GM18868 (cell line): ENCODE measurements around the gene CFAP90.

Source experiments
- ATAC-seq: cut with Tn5 transposase; IDR thresholded peaks from one replicate; pipeline ENCODE4 v1.9.1; 2021; ENCODE audit warnings: mild to moderate bottlenecking, moderate library complexity; ENCODE audit not compliant: unreplicated experiment

The CFAP90 gene

DNA sequence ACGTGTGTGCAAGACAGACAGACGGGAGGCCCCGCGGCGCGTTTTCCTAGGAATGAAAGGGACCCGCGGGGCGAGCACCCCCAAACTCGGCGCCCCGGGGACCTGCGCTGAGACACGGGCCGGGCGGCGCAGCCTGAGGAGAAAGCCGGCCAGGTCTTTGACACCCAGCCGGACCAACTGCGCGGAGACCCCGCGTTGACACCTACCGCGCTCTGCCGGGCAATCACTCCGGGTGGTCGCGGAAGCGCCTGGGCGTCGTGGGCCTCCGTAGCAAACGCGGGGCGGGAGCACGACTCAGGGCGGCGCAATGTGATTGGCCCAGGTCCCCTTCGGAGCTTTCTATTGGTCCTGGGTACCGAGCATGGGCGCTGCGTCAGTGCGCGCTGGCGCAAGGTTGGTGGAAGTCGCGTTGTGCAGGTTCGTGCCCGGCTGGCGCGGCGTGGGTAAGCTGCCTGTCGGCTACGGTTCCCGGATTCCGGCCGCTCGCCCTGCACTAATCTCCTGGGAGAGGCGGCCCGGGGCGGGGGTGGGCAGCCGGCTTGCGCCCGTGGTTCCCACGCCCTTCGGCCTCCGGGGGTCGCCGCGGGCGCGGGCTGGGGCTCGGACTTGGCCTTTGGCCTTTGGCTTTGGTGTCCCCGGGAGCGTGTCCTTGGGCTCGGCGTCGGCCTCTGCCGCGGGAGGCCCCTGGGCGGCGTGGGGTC, 18.0 kb upstream of the CFAP90 start, which contains the start of the genes FASTKD3 and MTRR:
Gene FASTKD3 (minus strand): TSS at position 259 of the 701 bp plus-strand sequence. CDS start 948 bp downstream, outside the sequence.
Gene MTRR (plus strand): TSS at position 376 of the 701 bp plus-strand sequence. CDS start 1,647 bp downstream, outside the sequence.
- ATAC-seq: peak; percentile 99

DNA sequence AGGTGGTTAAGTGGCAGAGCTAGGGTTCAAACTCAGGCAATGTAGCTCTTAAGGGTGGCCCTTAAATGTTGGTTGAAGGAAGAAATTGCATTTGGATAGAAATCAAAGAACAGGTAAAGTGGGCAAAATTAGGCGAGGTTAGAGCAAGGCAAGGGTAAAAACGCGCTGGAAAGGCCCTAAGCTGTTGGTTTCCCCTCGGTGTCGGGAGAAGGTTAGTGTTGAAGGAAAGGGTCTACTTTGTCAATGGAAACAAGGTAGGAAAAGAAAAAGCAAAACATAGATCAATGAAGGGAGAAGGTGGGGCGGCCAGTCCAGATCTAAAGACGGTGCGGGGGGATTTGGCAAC, 17.5 kb upstream of the CFAP90 start:
- ATAC-seq: no peak

DNA sequence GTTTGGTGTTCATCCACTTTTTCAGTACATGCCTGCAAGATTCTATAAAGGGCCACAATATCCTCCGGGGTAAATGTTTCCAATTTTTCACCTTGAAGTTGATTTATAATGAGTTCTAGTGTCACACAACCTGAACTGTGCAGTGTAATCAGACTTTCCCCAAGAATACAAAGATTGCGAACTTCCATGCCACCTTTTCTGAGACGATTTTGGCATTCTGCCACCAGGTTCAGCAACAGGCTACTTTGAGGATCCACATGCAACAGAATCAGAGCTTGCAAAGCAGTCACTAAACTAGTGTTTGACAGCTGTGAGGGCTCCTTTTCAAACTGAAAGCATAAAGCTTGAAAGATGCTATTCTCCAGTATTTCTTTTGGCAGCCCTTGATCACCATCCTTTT, 16.3 kb upstream of the CFAP90 start:
- ATAC-seq: no peak

DNA sequence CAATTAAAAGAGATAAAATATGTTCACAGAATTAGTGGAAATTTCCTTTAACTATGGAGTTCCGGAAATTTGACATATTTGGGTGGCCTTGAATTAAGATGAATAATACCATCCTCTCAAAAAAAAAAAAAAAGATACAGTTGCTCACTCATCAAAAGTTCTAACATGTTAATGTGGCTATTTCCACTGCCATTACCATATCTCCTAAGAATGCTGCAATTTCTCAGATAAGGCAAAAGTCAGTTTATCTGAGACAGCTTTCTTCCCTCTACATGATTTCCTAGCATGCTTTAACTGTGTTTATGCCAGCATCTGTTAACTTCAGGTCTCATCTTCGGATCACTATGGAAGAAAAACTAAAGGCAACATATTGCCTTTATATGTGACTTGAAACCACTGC, 15.3 kb upstream of the CFAP90 start:
- no peak for ATAC-seq

DNA sequence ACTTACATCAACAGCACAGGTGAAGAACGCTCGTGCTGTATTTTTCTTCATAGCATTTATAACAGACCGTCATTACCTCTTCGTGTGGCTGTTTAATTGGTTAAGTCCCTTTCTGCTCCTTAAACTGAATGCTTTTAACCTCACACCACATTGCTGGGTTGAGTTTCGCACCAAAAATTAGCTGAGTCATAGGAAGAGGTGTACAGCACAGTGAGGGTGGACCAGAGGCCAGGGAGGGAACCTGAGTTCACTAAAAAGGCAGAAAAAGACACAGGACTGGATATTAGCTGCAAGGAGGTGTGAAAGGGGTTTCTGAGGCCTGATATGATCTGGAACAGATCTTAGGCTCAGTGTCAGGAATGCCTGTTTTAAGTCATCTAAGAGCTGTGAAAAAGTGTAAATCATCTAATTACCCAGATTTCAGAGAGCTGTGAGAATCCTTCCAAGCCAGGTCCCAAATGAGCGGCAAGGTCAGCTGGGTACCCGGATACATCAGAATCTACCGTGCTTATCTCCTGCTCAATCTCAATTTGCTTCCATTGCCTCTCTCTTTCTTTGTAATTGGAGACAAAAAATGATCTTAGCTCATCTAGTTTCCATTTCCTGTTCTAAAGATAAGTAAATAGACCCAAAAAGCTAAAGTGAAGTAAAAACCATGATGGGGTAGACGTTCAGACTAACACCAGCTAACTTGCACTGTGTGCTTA, 7.1 kb upstream of the CFAP90 start:
- ATAC-seq: peak; percentile 57

DNA sequence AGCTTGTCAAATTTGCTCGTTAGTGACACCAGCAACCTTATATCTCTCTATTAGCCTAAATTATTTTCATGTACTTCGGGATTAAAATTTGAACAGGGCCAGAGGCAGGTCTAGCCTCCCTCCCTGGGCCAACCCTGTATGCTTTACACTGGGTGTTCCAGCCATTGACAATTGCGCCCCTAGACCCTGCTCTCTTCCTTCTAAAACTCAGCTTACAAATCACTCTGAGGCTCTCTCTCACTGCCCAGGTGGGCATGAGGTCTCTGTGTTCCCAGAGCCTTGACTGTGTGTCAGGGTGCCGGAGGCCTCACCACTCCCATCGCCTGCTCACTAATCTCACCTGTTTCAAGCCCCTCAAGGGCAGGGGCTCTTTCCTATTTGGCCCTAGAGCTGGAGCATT, 6.4 kb upstream of the CFAP90 start:
- ATAC-seq: no peak

DNA sequence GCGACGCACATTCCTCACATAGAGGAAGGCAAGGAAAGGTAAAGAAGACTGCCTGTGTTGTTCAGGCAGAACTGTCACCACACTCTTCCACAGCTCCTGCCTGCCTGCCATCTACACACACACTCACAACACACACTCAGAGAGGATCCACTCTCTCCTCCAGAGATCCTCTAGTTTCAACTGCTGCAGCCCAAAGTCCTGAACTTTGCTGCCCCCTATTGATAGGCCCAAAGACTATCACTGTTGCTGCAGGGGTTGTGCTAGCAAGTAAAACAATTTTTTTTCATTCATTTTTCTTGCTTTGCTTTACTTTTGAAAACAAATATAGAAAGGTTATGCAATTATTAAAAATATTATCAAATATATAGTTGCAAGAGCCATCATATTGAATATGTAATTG, 5.9 kb upstream of the CFAP90 start:
- peak; percentile 38 for ATAC-seq

DNA sequence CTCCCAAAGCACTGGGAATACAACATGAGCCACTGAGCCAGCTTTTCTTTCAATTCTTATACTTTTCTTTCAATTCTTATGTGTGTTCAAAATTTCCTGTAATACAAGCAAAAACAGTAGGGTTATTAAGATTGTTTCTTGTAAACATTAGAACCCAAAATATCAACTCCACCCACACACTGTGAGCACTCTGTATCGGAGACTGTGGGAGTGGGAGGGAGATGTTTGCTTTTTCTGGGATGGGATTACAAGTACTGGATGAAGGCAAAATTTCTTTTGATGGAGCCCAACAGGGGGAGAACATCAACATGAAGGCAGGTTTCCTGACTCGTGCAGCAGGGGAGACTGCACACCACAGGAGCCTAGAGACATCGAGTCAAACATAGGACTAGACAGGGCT, 4.7 kb upstream of the CFAP90 start:
- ATAC-seq: no peak

DNA sequence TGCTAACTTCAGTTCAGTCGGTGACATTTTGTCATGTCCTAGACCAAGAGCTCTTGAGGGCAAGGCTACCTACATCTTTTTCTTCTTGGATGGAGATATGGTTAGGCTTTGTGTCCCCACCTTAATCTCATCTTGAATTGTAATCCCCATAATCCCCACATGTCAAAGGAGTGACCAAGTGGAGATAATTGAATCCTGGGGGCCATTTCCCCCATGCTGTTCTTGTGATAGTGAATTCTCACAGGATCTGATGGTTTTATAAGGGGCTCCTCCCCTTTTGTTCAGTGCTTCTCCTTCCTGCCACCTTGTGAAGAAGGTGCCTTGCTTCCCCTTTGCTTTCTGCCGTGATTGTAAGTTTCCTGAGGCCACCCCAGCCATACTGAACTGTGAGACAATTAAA, 2.1 kb upstream of the CFAP90 start:
- no peak for ATAC-seq

DNA sequence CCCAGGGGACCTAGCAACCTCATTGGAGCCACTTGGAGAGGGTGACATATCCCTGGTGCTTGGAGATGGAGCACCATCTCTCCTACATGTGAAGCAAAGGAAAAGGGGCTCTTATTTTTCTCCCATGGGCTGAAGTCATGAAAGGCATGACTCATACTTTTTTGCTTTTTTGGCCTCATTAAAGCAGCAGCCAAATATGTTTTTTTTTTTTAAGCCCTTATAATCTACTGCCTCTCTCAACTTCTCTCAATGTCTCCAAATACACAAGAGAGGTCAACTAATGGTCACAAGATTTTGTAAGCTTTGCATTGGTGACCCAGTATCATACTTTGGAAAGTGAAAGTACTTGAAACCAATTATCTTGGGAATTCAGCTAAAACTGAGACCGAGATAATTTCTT, 1.6 kb upstream of the CFAP90 start:
- ATAC-seq: peak; percentile 52

DNA sequence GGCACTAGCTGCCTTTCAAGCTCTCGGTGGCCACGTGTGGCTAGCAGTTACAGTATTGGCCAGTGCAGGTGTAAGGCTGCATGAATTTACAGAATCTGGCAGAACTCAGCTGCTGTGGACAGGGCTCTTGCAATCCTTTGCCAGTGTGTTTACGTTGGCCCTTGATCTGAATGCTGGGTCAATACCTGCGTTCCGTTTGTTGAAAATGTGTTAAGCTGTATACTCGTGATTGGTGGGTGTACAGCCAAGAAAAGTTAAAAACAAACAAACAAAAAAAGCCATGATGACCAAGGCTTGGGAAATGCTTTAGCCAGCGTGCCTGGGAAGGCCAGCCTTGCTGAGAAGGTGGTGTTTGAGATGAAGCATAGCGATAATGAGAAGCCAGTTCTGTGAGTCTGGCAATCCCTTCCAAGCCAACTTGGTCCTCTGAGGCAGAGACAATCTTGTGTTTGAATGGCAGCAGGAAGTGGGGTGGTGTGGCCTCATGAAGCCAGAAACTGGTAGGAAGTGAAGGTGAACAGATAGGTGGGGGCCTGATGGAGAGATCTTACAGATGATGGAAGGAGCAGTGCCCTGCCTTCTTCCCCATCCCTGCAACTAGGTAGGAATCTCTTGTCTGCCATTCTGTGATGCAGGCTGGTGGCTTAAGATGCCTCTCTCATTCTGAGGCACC, 820 bp upstream of the CFAP90 start:
- no peak for ATAC-seq

DNA sequence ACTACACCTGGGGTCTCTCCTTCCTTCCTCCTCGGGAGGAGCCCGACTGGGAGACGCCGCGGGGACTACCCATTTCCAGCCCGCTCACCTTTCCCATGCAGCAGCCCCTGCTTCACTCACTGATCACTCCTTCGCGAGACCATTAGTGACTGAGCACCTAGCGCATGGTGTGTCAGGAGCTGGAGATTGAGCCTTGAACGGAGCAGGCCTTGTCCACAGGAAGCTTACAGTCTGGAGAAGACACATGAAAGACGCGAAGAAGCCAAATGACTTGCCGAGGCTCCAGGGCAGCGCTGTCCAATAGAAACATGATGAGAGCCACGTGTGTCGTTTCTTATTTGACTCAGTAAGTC, 283 bp upstream of the CFAP90 start:
- ATAC-seq: no peak

DNA sequence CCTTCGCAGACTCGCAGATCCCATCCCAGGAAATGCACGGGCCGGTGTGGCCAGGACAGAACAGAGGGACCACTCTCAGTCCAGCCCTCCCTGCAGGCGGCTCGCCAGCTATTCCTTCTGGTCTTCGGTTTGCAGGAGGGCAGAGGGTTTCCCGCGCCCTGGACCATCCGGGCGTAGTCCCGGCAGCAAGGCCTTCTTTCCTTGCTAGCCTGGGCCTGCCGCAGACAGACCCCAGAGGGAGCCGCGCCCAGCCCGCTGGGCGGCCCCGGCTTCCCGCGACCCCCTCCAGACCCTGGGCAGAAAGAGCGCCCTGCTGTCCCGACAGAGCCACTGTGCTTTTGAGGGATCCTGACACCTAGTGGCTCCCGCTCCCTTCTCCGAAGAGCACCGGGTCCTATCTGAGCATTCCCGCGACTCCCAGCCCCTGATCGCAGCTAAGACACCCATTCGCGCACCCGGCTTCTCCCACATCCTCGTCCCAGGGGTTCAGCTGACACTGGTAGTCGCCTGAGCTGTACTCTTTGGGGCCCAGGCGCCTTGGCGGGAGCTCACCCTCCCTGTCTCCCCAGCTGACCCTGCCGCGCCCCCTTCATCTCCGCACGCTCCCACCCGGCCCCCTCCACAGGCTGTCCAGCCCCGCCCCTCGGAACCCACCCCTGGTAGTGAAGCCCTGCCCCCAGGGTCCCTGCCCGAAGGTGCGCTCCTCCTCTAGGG, 1.1 kb downstream of the CFAP90 start:
- ATAC-seq: no peak

DNA sequence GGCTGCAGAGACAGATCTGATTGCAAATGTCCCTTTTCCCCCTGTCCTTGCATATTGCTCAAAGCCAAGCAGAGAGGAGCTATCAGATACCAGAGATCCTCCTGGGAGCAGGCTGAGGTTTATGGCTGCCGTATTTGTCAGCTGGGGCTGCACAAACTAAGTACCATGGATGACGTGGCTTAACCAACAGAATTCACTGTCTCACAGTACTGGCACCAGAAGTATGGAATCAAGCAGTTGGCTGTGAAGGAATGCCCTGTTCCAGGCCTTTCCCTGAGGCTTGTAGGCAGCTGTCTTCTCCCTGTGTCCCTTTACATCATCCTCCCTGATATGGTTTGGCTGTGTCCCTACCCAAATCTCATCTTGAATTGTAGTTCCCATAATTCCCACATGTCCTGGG, 2.6 kb downstream of the CFAP90 start:
- ATAC-seq: no peak

DNA sequence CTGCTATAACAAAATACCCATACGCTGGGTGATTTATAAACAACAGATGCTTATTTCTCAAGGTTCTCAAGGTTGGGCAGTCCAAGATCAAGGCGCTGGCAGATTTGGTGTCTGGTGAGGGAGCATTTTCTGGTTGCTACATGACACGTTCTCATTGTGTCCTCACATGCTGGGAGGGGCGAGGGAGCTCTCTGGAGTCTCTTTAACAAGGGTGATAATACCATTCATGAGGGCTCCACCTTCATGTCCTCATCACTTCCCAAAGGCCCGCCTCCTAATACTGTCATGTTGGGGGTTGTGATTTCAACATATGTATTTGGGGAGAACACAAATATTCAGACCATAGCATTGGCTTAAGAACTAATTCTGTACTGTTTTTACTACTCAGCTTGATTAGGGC, 4.6 kb downstream of the CFAP90 start:
- no peak for ATAC-seq

DNA sequence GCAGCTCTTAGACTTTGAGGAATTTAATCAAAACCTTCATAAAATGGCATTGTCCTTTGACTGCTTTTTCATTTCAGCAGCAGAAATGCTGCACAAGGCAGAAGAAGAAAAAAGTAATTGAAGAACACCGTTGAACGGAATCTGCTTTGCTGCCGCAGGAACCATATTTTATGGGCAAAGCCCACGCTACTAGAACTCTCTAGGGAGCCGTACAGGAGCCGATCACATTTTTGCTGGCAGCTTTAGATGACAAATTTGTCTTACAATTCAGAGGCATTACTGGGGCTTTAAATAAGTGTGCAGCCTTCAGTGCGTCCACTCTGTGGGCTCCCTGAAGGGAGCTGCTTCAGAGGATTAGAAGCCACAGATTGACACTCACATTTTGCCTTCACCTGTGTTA, 5.4 kb downstream of the CFAP90 start:
- no peak for ATAC-seq

DNA sequence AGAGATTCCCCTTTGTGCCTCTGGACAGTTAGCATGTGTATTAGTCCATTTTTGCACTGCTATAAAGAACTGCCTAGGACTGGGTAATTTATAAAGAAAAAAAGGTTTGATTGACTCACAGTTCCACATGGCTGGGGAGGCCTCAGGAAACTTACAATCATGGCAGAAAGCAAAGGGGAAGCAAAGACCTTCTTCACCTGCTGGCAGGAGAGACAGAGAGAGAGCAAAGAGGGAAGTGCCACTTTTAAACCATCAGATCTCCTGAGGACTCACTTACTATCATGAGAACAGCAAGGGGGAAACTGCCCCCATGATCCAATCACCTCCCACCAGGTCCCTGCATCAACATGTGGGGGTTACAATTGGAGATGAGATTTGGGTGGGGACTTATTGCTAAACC, 6.0 kb downstream of the CFAP90 start:
- no peak for ATAC-seq

DNA sequence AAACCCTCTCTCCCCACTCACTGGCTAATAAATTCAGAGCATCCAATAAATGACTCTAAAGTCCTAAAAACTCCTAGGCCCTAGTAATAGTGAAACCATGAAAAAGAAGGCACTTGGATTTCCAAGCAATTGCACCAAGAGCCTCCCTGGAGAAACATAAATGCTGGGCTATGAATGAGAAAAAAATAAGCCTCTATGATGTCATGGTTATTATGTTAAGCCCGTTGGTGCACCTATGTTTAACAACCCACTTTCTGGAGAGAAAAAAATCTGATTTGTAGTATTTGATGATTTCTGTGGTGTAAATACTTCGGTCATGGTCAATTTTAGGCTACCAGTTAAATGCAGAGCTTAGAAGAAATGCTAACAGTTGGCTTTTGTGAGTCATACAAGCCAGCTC, 8.4 kb downstream of the CFAP90 start:
- ATAC-seq: no peak

DNA sequence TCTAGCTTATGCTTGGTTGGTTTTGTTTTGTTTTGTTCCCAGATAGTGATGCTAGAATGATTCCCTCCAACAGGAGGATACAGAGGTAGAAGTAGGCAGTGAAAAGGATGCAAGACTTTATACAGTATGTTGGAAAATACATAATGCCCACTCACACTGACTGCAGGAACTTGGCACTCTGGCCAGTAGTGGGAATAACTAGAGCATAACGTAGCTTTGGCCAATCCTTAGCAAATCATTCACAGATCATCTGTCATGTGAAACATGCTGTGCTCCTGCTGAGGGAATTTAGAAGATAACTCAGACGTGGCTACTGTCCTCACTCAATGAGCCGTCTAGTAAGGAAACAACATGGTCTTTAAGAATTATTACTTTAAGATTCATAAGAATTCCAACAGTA, 13.5 kb downstream of the CFAP90 start:
- ATAC-seq: no peak

DNA sequence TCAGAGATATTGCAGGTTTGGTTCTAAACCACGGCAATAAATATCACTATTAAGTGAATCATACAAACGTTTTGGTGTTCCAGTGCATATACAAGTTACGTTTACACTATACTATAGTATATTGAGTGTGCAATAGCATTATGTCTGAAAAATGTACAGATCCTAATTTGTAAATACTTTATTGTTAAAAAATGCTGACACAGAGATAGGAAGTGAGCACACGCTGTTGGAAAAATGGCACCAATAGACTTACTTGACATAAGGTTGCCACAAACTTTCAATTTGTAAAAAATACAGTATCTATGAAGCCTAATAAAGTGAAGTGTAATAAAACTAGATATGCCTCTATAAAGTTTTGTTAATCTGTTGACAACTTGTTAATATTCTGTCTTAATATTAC, 16.0 kb downstream of the CFAP90 start:
- ATAC-seq: no peak

DNA sequence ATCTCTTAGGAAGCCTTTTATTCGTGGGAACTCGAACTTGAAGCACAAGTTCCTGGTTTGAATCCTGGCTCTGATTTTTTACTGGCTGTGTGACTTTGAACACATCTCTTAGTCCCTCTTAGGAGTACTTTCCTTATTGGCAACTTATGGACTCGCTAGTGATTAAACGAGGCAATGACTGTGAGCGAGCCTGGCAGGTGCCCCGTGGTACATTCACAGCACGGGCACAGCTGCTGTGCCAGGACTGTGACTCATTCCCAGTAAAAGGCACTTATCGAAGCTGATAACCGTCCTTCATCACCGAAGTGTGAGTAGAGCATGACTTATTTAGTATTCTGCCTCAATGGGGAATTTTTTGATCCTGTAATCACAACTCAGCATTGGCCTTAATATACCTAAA, 22.7 kb downstream of the CFAP90 start:
- no peak for ATAC-seq

DNA sequence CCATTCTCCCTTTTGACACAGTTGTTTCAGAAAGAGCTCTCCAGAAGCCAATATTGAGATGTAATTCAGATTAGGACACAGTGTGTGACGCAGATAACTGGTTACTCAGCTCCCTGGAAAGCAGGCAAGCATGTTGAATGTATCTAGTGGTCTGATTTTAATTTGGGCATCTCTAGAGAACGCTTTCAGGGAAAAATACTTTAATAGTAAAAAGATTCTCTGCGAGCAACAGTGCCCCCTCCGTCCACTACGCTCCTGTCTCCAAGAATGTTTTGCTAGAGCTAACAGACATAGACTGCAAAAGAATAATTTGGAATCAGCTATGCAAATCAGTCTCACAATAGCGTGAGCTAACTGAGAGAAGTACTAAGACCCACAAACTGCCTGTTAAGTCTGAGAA, 23.3 kb downstream of the CFAP90 start:
- ATAC-seq: no peak
